H1 (cell line): Measurements from ENCODE around the gene TBCE. TPM values are rescaled to one million over a fixed set of nuclear protein-coding genes. Genes with fewer than 3 reads are reported as not detected.

ENCODE experiments used
- CTCF ChIA-PET: fragments of 300-600 bp; sonication (Branson Sonifier 250); formaldehyde crosslinking; loops from one replicate; lab custom pipeline; 2021; ENCODE audit not compliant: partially characterized antibody; lab: Charles Lee
- POLR2A ChIA-PET: fragments of 300-600 bp; sonication (Branson Sonifier 250); formaldehyde crosslinking; loops from one replicate; lab custom pipeline; 2021; ENCODE audit warnings: inconsistent platforms; ENCODE audit not compliant: partially characterized antibody; lab: Charles Lee
- DNase-seq, 2 experiments: peaks; one replicate each; pipeline versions ENCODE4 v3.0.0 to v3.0.0-alpha.2; 2010 to 2022; ENCODE audit warnings: low spot score in 2 of 2, low read depth in 1 of 2, mixed read lengths in 1 of 2
- FAIRE-seq: peaks from 2 replicates; lab custom pipeline; 2011; peaks lifted over from hg19 to GRCh38; lab: Jason Lieb, UNC
- H2AFZ ChIP-seq: 2 replicates; pipeline ENCODE4 v1.8.1; 2012; ENCODE audit warnings: low read length, inconsistent platforms
- H2AK5ac ChIP-seq: 2 replicates; pipeline ENCODE4 v1.6.1; 2013; ENCODE audit warnings: low read depth, low read length
- H2BK120ac ChIP-seq: replicated peaks from 2 replicates; pipeline ENCODE3; 2013; ENCODE audit warnings: low read depth, low read length, inconsistent platforms
- H2BK12ac ChIP-seq: 2 replicates; pipeline ENCODE4 v1.6.1; 2013; ENCODE audit warnings: low read depth, low read length
- H2BK15ac ChIP-seq: 2 replicates; pipeline ENCODE4 v1.6.1; 2013; ENCODE audit warnings: low read length
- H2BK20ac ChIP-seq: 2 replicates; pipeline ENCODE4 v1.6.1; 2013; ENCODE audit warnings: low read length
- H2BK5ac ChIP-seq: 2 replicates; pipeline ENCODE4 v1.6.1; 2013; ENCODE audit warnings: low read depth, low read length
- H3K14ac ChIP-seq: 2 replicates; pipeline ENCODE4 v1.6.1; 2013; ENCODE audit warnings: inconsistent platforms; ENCODE audit not compliant: insufficient read length
- H3K18ac ChIP-seq: 2 replicates; pipeline ENCODE4 v1.6.1; 2013; ENCODE audit warnings: low read length; ENCODE audit errors: extremely low read depth
- H3K23ac ChIP-seq: 2 replicates; pipeline ENCODE4 v1.6.1; 2013; ENCODE audit warnings: inconsistent platforms; ENCODE audit not compliant: insufficient read length
- H3K23me2 ChIP-seq: 2 replicates; pipeline ENCODE4 v1.6.1; 2013; ENCODE audit warnings: low read depth, low read length
- H3K27ac ChIP-seq: 2 replicates; pipeline ENCODE4 v1.6.1; 2011; ENCODE audit warnings: low read depth, low read length, inconsistent platforms
- H3K27me3 ChIP-seq, 4 experiments: replicated peaks in 1 of 4; 1 replicate in 1 of 4; 2 replicates in 3 of 4; pipeline versions ENCODE4 v1.6.1 to v1.8.1; 2011 to 2013; ENCODE audit warnings: low read length in 3 of 4, mild to moderate bottlenecking in 3 of 4, inconsistent platforms in 2 of 4, mixed read lengths in 2 of 4, moderate library complexity in 1 of 4; ENCODE audit not compliant: control insufficient read depth in 3 of 4, insufficient read depth in 3 of 4; ENCODE audit errors: extremely low read depth in 1 of 4
- H3K36me3 ChIP-seq, 4 experiments: 2 replicates each; pipeline versions ENCODE4 v1.6.1 to v1.8.1; 2011 to 2013; ENCODE audit warnings: mild to moderate bottlenecking in 4 of 4, low read length in 3 of 4, moderate library complexity in 2 of 4, control low read depth in 1 of 4, inconsistent platforms in 1 of 4; ENCODE audit not compliant: insufficient read depth in 4 of 4, control insufficient read depth in 2 of 4
- H3K4ac ChIP-seq: replicated peaks from 2 replicates; pipeline ENCODE3; 2013; ENCODE audit warnings: low read length, low read depth, mixed read lengths, inconsistent platforms; ENCODE audit not compliant: insufficient read length
- H3K4me1 ChIP-seq, 4 experiments: replicated peaks in 1 of 4; 1 replicate in 1 of 4; 2 replicates in 3 of 4; pipeline versions ENCODE4 v1.6.1 to v1.8.1; 2011 to 2013; ENCODE audit warnings: low read length in 3 of 4, inconsistent platforms in 2 of 4, mixed read lengths in 1 of 4; ENCODE audit not compliant: insufficient read depth in 4 of 4, control insufficient read depth in 3 of 4
- H3K4me2 ChIP-seq, 2 experiments: 2 replicates each; pipeline versions ENCODE4 v1.6.1 to v1.8.1; 2011 to 2013; ENCODE audit warnings: low read depth in 2 of 2, low read length in 2 of 2, control low read depth in 1 of 2, inconsistent platforms in 1 of 2, mild to moderate bottlenecking in 1 of 2; ENCODE audit not compliant: insufficient read depth in 1 of 2
- H3K4me3 ChIP-seq, 4 experiments: fragments of 200-600, 300-600 bp in 1 of 4; sonication (generic), shearing (Covaris generic), sonication (Bioruptor Twin) in 1 of 4; 2 replicates each; pipeline versions ENCODE4 v1.5.1 to v1.8.1; 2011 to 2016; ENCODE audit warnings: low read length in 4 of 4, low read depth in 3 of 4, control low read depth in 2 of 4, inconsistent platforms in 2 of 4, mild to moderate bottlenecking in 2 of 4, mixed read lengths in 1 of 4, moderate library complexity in 1 of 4; ENCODE audit not compliant: insufficient read depth in 2 of 4; ENCODE audit errors: extremely low read depth in 1 of 4
- H3K56ac ChIP-seq: replicated peaks from 2 replicates; pipeline ENCODE3; 2013; ENCODE audit warnings: low read depth, mild to moderate bottlenecking, mixed read lengths, low read length, inconsistent platforms; ENCODE audit not compliant: insufficient read length
- H3K79me1 ChIP-seq: 2 replicates; pipeline ENCODE4 v1.6.1; 2013; ENCODE audit warnings: low read depth, low read length, control low read depth
- H3K79me2 ChIP-seq, 2 experiments: 2 replicates each; pipeline versions ENCODE4 v1.6.1 to v1.8.1; 2012 to 2013; ENCODE audit warnings: low read length in 2 of 2, mild to moderate bottlenecking in 2 of 2, inconsistent platforms in 1 of 2; ENCODE audit not compliant: insufficient read depth in 2 of 2, control insufficient read depth in 1 of 2
- H3K9ac ChIP-seq, 4 experiments: replicated peaks in 1 of 4; 1 replicate in 1 of 4; 2 replicates in 3 of 4; pipeline versions ENCODE4 v1.6.1 to v1.8.1; 2011 to 2013; ENCODE audit warnings: low read depth in 3 of 4, low read length in 3 of 4, control low read depth in 2 of 4, mild to moderate bottlenecking in 2 of 4, moderate library complexity in 2 of 4, inconsistent platforms in 1 of 4; ENCODE audit errors: extremely low read depth in 1 of 4
- H3K9me3 ChIP-seq, 2 experiments: 2 replicates each; pipeline versions ENCODE4 v1.6.1 to v1.8.1; 2012 to 2013; ENCODE audit warnings: mild to moderate bottlenecking in 2 of 2, moderate library complexity in 2 of 2, control low read depth in 1 of 2, inconsistent platforms in 1 of 2, low read depth in 1 of 2, low read length in 1 of 2, mixed read lengths in 1 of 2; ENCODE audit not compliant: insufficient read depth in 2 of 2
- H4K20me1 ChIP-seq, 2 experiments: replicated peaks in 1 of 2; 2 replicates each; pipeline versions ENCODE3 to v1.8.1; 2011 to 2013; ENCODE audit warnings: inconsistent platforms in 2 of 2, low read length in 2 of 2, mild to moderate bottlenecking in 1 of 2; ENCODE audit not compliant: insufficient read depth in 2 of 2, control insufficient read depth in 1 of 2
- H4K5ac ChIP-seq: 2 replicates; pipeline ENCODE4 v1.6.1; 2013; ENCODE audit warnings: low read length, low read depth, mixed read lengths, inconsistent platforms; ENCODE audit not compliant: insufficient read length
- H4K8ac ChIP-seq: 2 replicates; pipeline ENCODE4 v1.8.0; 2013; ENCODE audit warnings: mild to moderate bottlenecking, moderate library complexity, low read length, inconsistent platforms; ENCODE audit not compliant: insufficient read depth; ENCODE audit errors: extremely low read depth
- H4K91ac ChIP-seq: replicated peaks from 2 replicates; pipeline ENCODE3; 2013; ENCODE audit warnings: low read length, mixed read lengths, inconsistent platforms; ENCODE audit not compliant: insufficient read length
- KDM5A ChIP-seq: fragments of 200-600 bp; IDR thresholded peaks from 2 replicates; pipeline ENCODE4 v1.7.1; 2012; ENCODE audit warnings: mild to moderate bottlenecking, low read length, inconsistent platforms, mixed read lengths
- TAF1 ChIP-seq: IDR thresholded peaks from 2 replicates; pipeline ENCODE4 v1.6.1; 2011; ENCODE audit warnings: mild to moderate bottlenecking, low read depth, low read length
- WGBS, 2 experiments: shearing (Covaris generic) in 1 of 2; methylation state at CpG; one replicate each; pipeline versions ENCODE4 v1.1.6 to v1.1.7; 2013 to 2015; ENCODE audit warnings: low lambda C conversion rate in 2 of 2, mixed read lengths in 2 of 2, inconsistent platforms in 1 of 2, low coverage in 1 of 2, missing lambda C conversion rate in 1 of 2; ENCODE audit not compliant: insufficient replicate concordance in 2 of 2, insufficient coverage in 1 of 2, insufficient read length in 1 of 2; ENCODE audit errors: extremely low coverage in 1 of 2, missing lambda C conversion rate in 1 of 2; 5-methylcytosine and 5-hydroxymethylcytosine counted together
- polyA plus RNA-seq, 7 experiments: library from polyadenylated mRNA; depleted of rRNA in 3 of 7; stranded (reverse) in 5 of 7; unstranded in 2 of 7; fragments of >200 nt in 5 of 7; fragments of 200-250 nt in 2 of 7; gene quantifications; 1 replicate in 5 of 7; 2 replicates in 1 of 7; 4 replicates in 1 of 7; pipeline versions ENCODE4 v1.2.1 to v1.2.3, GENCODE V29; 2011 to 2013; ENCODE audit warnings: missing spikeins in 2 of 7, mixed read lengths in 2 of 7
- total RNA-seq: library from RNA; stranded (reverse); fragmentation: NEBNext Ultra II Directional; extraction: Animal tissue kit (Norgen Biotek cat#: 25700); gene quantifications from 2 replicates; pipeline ENCODE4 v1.2.1, GENCODE V29; 2021

TBCE gene
- total and polyA plus RNA-seq, 2 of the 8 experiments (the other 6 are each of a cell fraction or from before 2014, with no cell fraction given) = 22.7 to 42.9 TPM

- no peaks in the 10 kb centered on the region; the same call in 1 of the 2 replicates for H3K79me1 ChIP-seq
- H2BK5ac ChIP-seq = no peak overlapping the region
- no peaks in the 10 kb centered on the region for H3K23me2 ChIP-seq
- no peaks in the 10 kb centered on the region for H3K27me3 ChIP-seq
- peaks cover 0 to 18% of the 10 kb centered on the region in 2 experiments; a peak in 2 of 4 replicates for H3K79me2 ChIP-seq
- no peak overlapping the region for H2AFZ ChIP-seq
- TF ChIP-seq TAF1 = no peak
- TF ChIP-seq KDM5A = no peak
- TF ChIP-seq, all 59 proteins: peak for 0
- no peak overlapping the region for H3K4me2 ChIP-seq
- H3K9me3 ChIP-seq = no peaks in the 10 kb centered on the region
- H3K4me1 ChIP-seq = no peaks in the 10 kb centered on the region
- 88% methylated on average over 4 of the region's 4 CpGs; no CpG with 5 or more reads in 1 of the 2 experiments for WGBS, 2 experiments
- H4K5ac ChIP-seq = no peak overlapping the region
- no peak overlapping the region for H3K4ac ChIP-seq
- H3K18ac ChIP-seq = no peak overlapping the region
- no peak overlapping the region for H2BK12ac ChIP-seq
- H2BK120ac ChIP-seq = no peak overlapping the region
- H3K27ac ChIP-seq = no peak overlapping the region
- no peak overlapping the region for H4K8ac ChIP-seq
- H2BK20ac ChIP-seq = no peak overlapping the region
- peaks cover 0 to 3% (median 0%) of the 10 kb centered on the region in 4 experiments; a peak in 1 of 8 replicates for H3K36me3 ChIP-seq
- CTCF ChIA-PET = no interaction called here
- no peak overlapping the region for H2AK5ac ChIP-seq
- no peak overlapping the region for H3K23ac ChIP-seq
- H2BK15ac ChIP-seq = no peak overlapping the region
- H4K20me1 ChIP-seq = peaks cover 0 to 3% of the 10 kb centered on the region in 2 experiments
- H3K4me3 ChIP-seq = no peak overlapping the region
- no peak overlapping the region for H3K14ac ChIP-seq
- no peak overlapping the region for H3K9ac ChIP-seq
- no peak overlapping the region for H3K56ac ChIP-seq
- POLR2A ChIA-PET = no interaction called here
- peak in 1 of 2 experiments; percentile 11 for DNase-seq
- H4K91ac ChIP-seq = no peak overlapping the region
- FAIRE-seq = no peak
Measured at GRCh38 chr1:235401251-235401650, 34.0 kb downstream of the TBCE start.
